IMR-90 (cell line): ENCODE data around the gene KIF1A. TPM values are rescaled to one million over a fixed set of nuclear protein-coding genes. Genes with fewer than 3 reads are reported as not detected.
"Not testable (repeated sequence)": the region's sequence is repeated elsewhere in the genome, so short reads cannot be mapped to it uniquely, and the experiment has no call there.

Experiments used
- ATAC-seq: fragments of 200-7000 bp; cut with Tn5 transposase; 2 replicates; pipeline ENCODE4 v1.9.1; 2020; ENCODE audit warnings: low read depth, mild to moderate bottlenecking, moderate library complexity
- BruUV-seq: library from RNA; stranded (reverse); fragments of 400-500 nt; replicated peaks from 2 replicates; lab custom pipeline; 2021; lab: Mats Ljungman, UMichigan
- CTCF ChIA-PET: fragments of 300-600 bp; formaldehyde crosslinking; extraction: SDS; loops from one replicate; lab custom pipeline; 2021; ENCODE audit warnings: antibody characterized with exemption; lab: Yijun Ruan, JAX
- POLR2A ChIA-PET: fragments of 300-600 bp; sonication (Branson Sonifier 250); formaldehyde crosslinking; loops from one replicate; lab custom pipeline; 2022; ENCODE audit warnings: antibody characterized with exemption; ENCODE audit not compliant: unreplicated experiment; lab: Charles Lee
- DNase-seq: peaks from one replicate; pipeline ENCODE4 v3.0.0; 2013
- H2AFZ ChIP-seq: replicated peaks from 2 replicates; pipeline ENCODE3; 2013; ENCODE audit warnings: low read length, mild to moderate bottlenecking; ENCODE audit not compliant: poor library complexity
- H2AK5ac ChIP-seq: 2 replicates; pipeline ENCODE4 v1.6.1; 2013; ENCODE audit warnings: low read depth, low read length, inconsistent platforms
- H2AK9ac ChIP-seq: replicated peaks from 2 replicates; pipeline ENCODE3; 2013; ENCODE audit warnings: mild to moderate bottlenecking, low read depth, low read length, moderate library complexity; ENCODE audit not compliant: poor library complexity
- H2BK120ac ChIP-seq: 2 replicates; pipeline ENCODE4 v1.6.1; 2013; ENCODE audit warnings: low read depth, low read length, inconsistent platforms
- H2BK15ac ChIP-seq: 3 replicates; pipeline ENCODE4 v1.6.1; 2013; ENCODE audit warnings: low read depth, low read length, inconsistent platforms
- H2BK20ac ChIP-seq: 2 replicates; pipeline ENCODE4 v1.6.1; 2013; ENCODE audit warnings: low read depth, mild to moderate bottlenecking, inconsistent platforms, low read length, moderate library complexity
- H2BK5ac ChIP-seq: 2 replicates; pipeline ENCODE4 v1.6.1; 2013; ENCODE audit warnings: mild to moderate bottlenecking, low read depth, low read length, inconsistent platforms; ENCODE audit not compliant: poor library complexity, severe bottlenecking
- H3K14ac ChIP-seq: replicated peaks from 2 replicates; pipeline ENCODE4 v1.6.1; 2013; ENCODE audit warnings: low read depth, low read length, inconsistent platforms
- H3K18ac ChIP-seq: 2 replicates; pipeline ENCODE4 v1.6.1; 2013; ENCODE audit warnings: low read depth, low read length, control low read depth
- H3K23ac ChIP-seq: 2 replicates; pipeline ENCODE4 v1.6.1; 2013; ENCODE audit warnings: low read depth, low read length, inconsistent platforms
- H3K27ac ChIP-seq: 2 replicates; pipeline ENCODE4 v1.5.1; 2013; ENCODE audit warnings: mild to moderate bottlenecking, control low read depth, low read length; ENCODE audit not compliant: insufficient read depth
- H3K27me3 ChIP-seq: 2 replicates; pipeline ENCODE4 v1.6.1; 2013; ENCODE audit warnings: low read length; ENCODE audit not compliant: control insufficient read depth, insufficient read depth
- H3K36me3 ChIP-seq: 2 replicates; pipeline ENCODE4 v1.6.1; 2013; ENCODE audit warnings: low read length, mixed read lengths; ENCODE audit not compliant: control insufficient read depth, insufficient read depth
- H3K4ac ChIP-seq: 2 replicates; pipeline ENCODE4 v1.6.1; 2013; ENCODE audit warnings: low read depth, low read length, inconsistent platforms
- H3K4me1 ChIP-seq: 2 replicates; pipeline ENCODE4 v1.6.1; 2013; ENCODE audit warnings: low read length, mixed read lengths; ENCODE audit not compliant: control insufficient read depth, insufficient read depth
- H3K4me2 ChIP-seq: 2 replicates; pipeline ENCODE4 v1.6.1; 2013; ENCODE audit warnings: low read depth, mild to moderate bottlenecking, control low read depth, low read length, moderate library complexity
- H3K4me3 ChIP-seq: 2 replicates; pipeline ENCODE4 v1.5.1; 2013; ENCODE audit warnings: low read depth, mild to moderate bottlenecking, control low read depth, low read length, moderate library complexity; ENCODE audit not compliant: insufficient read depth
- H3K56ac ChIP-seq: 2 replicates; pipeline ENCODE4 v1.6.1; 2013; ENCODE audit warnings: low read length, inconsistent platforms; ENCODE audit not compliant: insufficient read depth; ENCODE audit errors: extremely low read depth
- H3K79me1 ChIP-seq, 2 experiments: 2 replicates each; pipeline ENCODE4 v1.6.1; 2013; ENCODE audit warnings: low read length in 2 of 2, inconsistent platforms in 1 of 2, low read depth in 1 of 2
- H3K9ac ChIP-seq: 2 replicates; pipeline ENCODE4 v1.6.1; 2013; ENCODE audit warnings: low read depth, low read length, control low read depth
- H3K9me1 ChIP-seq: 2 replicates; pipeline ENCODE4 v1.6.1; 2013; ENCODE audit warnings: low read length, inconsistent platforms; ENCODE audit not compliant: insufficient read depth
- H3K9me3 ChIP-seq: 2 replicates; pipeline ENCODE4 v1.6.1; 2013; ENCODE audit warnings: low read length; ENCODE audit not compliant: control insufficient read depth, insufficient read depth
- H4K20me1 ChIP-seq: 2 replicates; pipeline ENCODE4 v1.6.1; 2013; ENCODE audit warnings: low read length, inconsistent platforms; ENCODE audit not compliant: insufficient read depth
- H4K5ac ChIP-seq: 2 replicates; pipeline ENCODE4 v1.6.1; 2013; ENCODE audit warnings: mild to moderate bottlenecking, low read depth, low read length, control low read depth
- H4K8ac ChIP-seq, 2 experiments: 2 replicates each; pipeline ENCODE4 v1.6.1; 2013; ENCODE audit warnings: low read depth in 2 of 2, low read length in 2 of 2, control low read depth in 1 of 2, inconsistent platforms in 1 of 2
- H4K91ac ChIP-seq: 2 replicates; pipeline ENCODE4 v1.6.1; 2013; ENCODE audit warnings: low read depth, low read length, inconsistent platforms; ENCODE audit not compliant: insufficient read depth
- WGBS, 2 experiments: methylation state at CpG; one replicate each; pipeline versions ENCODE4 v1.1.5 to v1.1.7; 2013; ENCODE audit warnings: missing lambda C conversion rate in 2 of 2; ENCODE audit not compliant: insufficient read length in 1 of 2; ENCODE audit errors: extremely low coverage in 2 of 2; 5-methylcytosine and 5-hydroxymethylcytosine counted together
- dilution Hi-C: fragments of 300-500 bp; cut with HindIII; formaldehyde crosslinking; loops from one replicate; pipeline ENCODE4 v1.14.3; 2018; ENCODE audit warnings: low sequenced_read_pairs; ENCODE audit not compliant: unreplicated experiment
- in situ Hi-C: fragments of 300-500 bp; cut with MboI; formaldehyde crosslinking; loops from 3 replicates; pipeline ENCODE4 v1.14.3; 2019; ENCODE audit warnings: low sequenced_read_pairs, inconsistent platforms, mixed read lengths
- intact Hi-C: fragments of 100-400 bp; cut with micrococcal nuclease; formaldehyde crosslinking; loops from 2 replicates; pipeline ENCODE4 v1.10.0; 2022
- polyA plus RNA-seq, 3 experiments: library from polyadenylated mRNA; depleted of rRNA; stranded (reverse); fragments of >200 nt; gene quantifications; 2 replicates each; pipeline ENCODE4 v1.2.3, GENCODE V29; 2012; ENCODE audit warnings: low replicate concordance in 1 of 3
- total RNA-seq: library from RNA; depleted of rRNA; stranded (reverse); fragments of >200 nt; gene quantifications from 2 replicates; pipeline ENCODE4 v1.2.3, GENCODE V29; 2012

KIF1A gene
- total and polyA plus RNA-seq, 2 of the 4 experiments (the other 2 are of a cell fraction), result under 0.01 TPM; not detected in 1

GRCh38 chr2:240692583-240693561 lies 127.1 kb downstream of the KIF1A start:
- POLR2A ChIA-PET, dilution Hi-C loops, BruUV-seq: not testable (repeated sequence)

GRCh38 chr2:240691631-240692420 lies 128.2 kb downstream of the KIF1A start, which contains the start of gene AQP12A:
AQP12A (plus strand) TSS chr2:240691866; CDS start chr2:240691914, 48 bp downstream.
- H2AK9ac ChIP-seq, H2BK15ac ChIP-seq, CTCF ChIA-PET, BruUV-seq, H3K56ac ChIP-seq, H3K9me3 ChIP-seq, H3K79me1 ChIP-seq, H3K27ac ChIP-seq, H4K8ac ChIP-seq, ATAC-seq, H4K20me1 ChIP-seq, H3K18ac ChIP-seq, H4K91ac ChIP-seq, H3K4me1 ChIP-seq, H3K36me3 ChIP-seq, H2AFZ ChIP-seq, H3K23ac ChIP-seq, H4K5ac ChIP-seq, dilution Hi-C loops, intact Hi-C loops, H2AK5ac ChIP-seq, POLR2A ChIA-PET, in situ Hi-C loops, H3K4ac ChIP-seq, H3K14ac ChIP-seq, H3K9me1 ChIP-seq, DNase-seq, H2BK20ac ChIP-seq, H3K4me3 ChIP-seq, H3K9ac ChIP-seq, H2BK120ac ChIP-seq, H3K4me2 ChIP-seq, H2BK5ac ChIP-seq: not testable (repeated sequence)
- H3K27me3 ChIP-seq, result peaks cover 20% of the 10 kb centered on the region
- no CpG with 5 or more reads among the region's 37 CpGs for WGBS, 2 experiments

More at GRCh38 chr2:240692583-240693561, 127.1 kb downstream of the KIF1A start:
- H3K4me2 ChIP-seq, H4K5ac ChIP-seq, in situ Hi-C loops, H3K27ac ChIP-seq, H2BK20ac ChIP-seq, H2BK120ac ChIP-seq, H3K18ac ChIP-seq, ATAC-seq, H4K20me1 ChIP-seq, H3K36me3 ChIP-seq, H4K8ac ChIP-seq, H3K14ac ChIP-seq, H3K23ac ChIP-seq, intact Hi-C loops, DNase-seq, CTCF ChIA-PET, H3K9ac ChIP-seq, H2AFZ ChIP-seq, H3K4ac ChIP-seq, H3K4me3 ChIP-seq, H3K9me3 ChIP-seq, H4K91ac ChIP-seq, H2BK5ac ChIP-seq, H2AK9ac ChIP-seq, H3K79me1 ChIP-seq, H2AK5ac ChIP-seq, H3K9me1 ChIP-seq, H3K4me1 ChIP-seq, H2BK15ac ChIP-seq, H3K56ac ChIP-seq: not testable (repeated sequence)
- peaks cover 14% of the 10 kb centered on the region for H3K27me3 ChIP-seq
- no CpG with 5 or more reads among the region's 34 CpGs for WGBS, 2 experiments
